LNCaP clone FGC (cell line): ENCODE results near the gene RPS29.

Source experiments
- DNase-seq: peaks from one replicate; pipeline ENCODE4 v3.0.0-alpha.2; 2011; ENCODE audit warnings: low read depth
- H3K4me3 ChIP-seq: 2 replicates; pipeline ENCODE4 v1.5.1; 2011; ENCODE audit warnings: mild to moderate bottlenecking, low read depth, low read length, control low read depth
- CTCF ChIP-seq: IDR thresholded peaks from 2 replicates; pipeline ENCODE4 v1.5.1; 2012; ENCODE audit warnings: mild to moderate bottlenecking; ENCODE audit not compliant: control insufficient read depth, insufficient read depth; ENCODE audit errors: extremely low read depth

RPS29 gene

GRCh38 chr14:49615776-49616175 lies 29.6 kb upstream of the RPS29 start:
- no peak for TF ChIP-seq CTCF
- DNase-seq, result no peak

GRCh38 chr14:49614196-49614595 lies 28.0 kb upstream of the RPS29 start:
- TF ChIP-seq CTCF, result no peak
- DNase-seq, result no peak
- no peak overlapping the region for H3K4me3 ChIP-seq

More at GRCh38 chr14:49615776-49616175, 29.6 kb upstream of the RPS29 start:
- H3K4me3 ChIP-seq, result no peak overlapping the region

GRCh38 chr14:49612671-49613070 lies 26.5 kb upstream of the RPS29 start:
- no peak for TF ChIP-seq CTCF

GRCh38 chr14:49612251-49612650 lies 26.1 kb upstream of the RPS29 start:
- DNase-seq, result no peak
- H3K4me3 ChIP-seq, result no peak overlapping the region
- TF ChIP-seq CTCF, result no peak

More at GRCh38 chr14:49612671-49613070, 26.5 kb upstream of the RPS29 start:
- no peak overlapping the region for H3K4me3 ChIP-seq
- DNase-seq, result no peak

- no peak for DNase-seq
- no peak for TF ChIP-seq CTCF
- no peak overlapping the region for H3K4me3 ChIP-seq
Measured at GRCh38 chr14:49607583-49607982, 21.4 kb upstream of the RPS29 start.

- DNase-seq, result peak; percentile 62
- no peak for TF ChIP-seq CTCF
- peak within 1 kb of the TSS; percentile 80 for H3K4me3 ChIP-seq
Measured at GRCh38 chr14:49598485-49599300, 12.5 kb upstream of the RPS29 start, which contains the start of gene LRR1. TSS of gene LRR1 (plus strand) at chr14:49598940. CDS start at chr14:49599021, 81 bp downstream.

- no peak for TF ChIP-seq CTCF
- H3K4me3 ChIP-seq, result peak overlapping the region; percentile 80
- no peak for DNase-seq
Measured at GRCh38 chr14:49598189-49598484, 12.0 kb upstream of the RPS29 start.
